AG09319 (cell line): Measurements from ENCODE around the gene GRM5.

Experiments used
- DNase-seq: peaks from one replicate; pipeline ENCODE4 v3.0.0-alpha.2; 2010; ENCODE audit warnings: low read depth; ENCODE audit errors: extremely low read depth
- CTCF ChIP-seq: IDR thresholded peaks from 2 replicates; pipeline ENCODE4 v1.5.1; 2011; ENCODE audit warnings: low read depth, mild to moderate bottlenecking, inconsistent platforms, low read length, moderate library complexity

Gene GRM5

GRCh38 chr11:88801484-88802123 lies 264.2 kb downstream of the GRM5 start:
- no peak for TF ChIP-seq CTCF
- no peak for DNase-seq

GRCh38 chr11:88799771-88800500 lies 265.8 kb downstream of the GRM5 start:
- no peak for DNase-seq
- no peak for TF ChIP-seq CTCF

- TF ChIP-seq CTCF = no peak
- no peak for DNase-seq
These were observed 275.6 kb downstream of the GRM5 start for GRCh38 chr11:88790182-88790581.

- DNase-seq = no peak
- no peak for TF ChIP-seq CTCF
These were observed 286.2 kb downstream of the GRM5 start for GRCh38 chr11:88779577-88779976.

- no peak for DNase-seq
- no peak for TF ChIP-seq CTCF
These were observed 295.2 kb downstream of the GRM5 start for GRCh38 chr11:88770475-88771079.

- DNase-seq = no peak
- no peak for TF ChIP-seq CTCF
These were observed 321.6 kb downstream of the GRM5 start for GRCh38 chr11:88744140-88744539.

- DNase-seq = no peak
- TF ChIP-seq CTCF = no peak
These were observed 326.3 kb downstream of the GRM5 start for GRCh38 chr11:88739524-88739923.
